HepG2 (cell line): ENCODE data around the gene CDK5RAP2. TPM values are rescaled to one million over a fixed set of nuclear protein-coding genes. Genes with fewer than 3 reads are reported as not detected.

Experiments
- ATAC-seq: fragments of 200-7000 bp; cut with Tn5 transposase; 3 replicates; pipeline ENCODE4 v1.9.1; 2020; ENCODE audit warnings: mild to moderate bottlenecking, moderate library complexity
- BruUV-seq: library from RNA; stranded (reverse); fragments of 400-500 nt; replicated peaks from 2 replicates; lab custom pipeline; 2021; lab: Mats Ljungman, UMichigan
- CTCF ChIA-PET: fragments of 300-600 bp; formaldehyde crosslinking; extraction: SDS; loops from one replicate; lab custom pipeline; 2021; ENCODE audit warnings: low total read pairs, inconsistent platforms, low intra/inter-chr PET ratio; lab: Yijun Ruan, JAX
- POLR2A ChIA-PET: fragments of 350-600 bp; sonication (Branson Sonifier 250); formaldehyde crosslinking; loops from one replicate; lab custom pipeline; 2020; ENCODE audit warnings: antibody characterized with exemption, inconsistent platforms; lab: Yijun Ruan, JAX
- DNase-seq: peaks from one replicate; pipeline ENCODE4 v3.0.0-alpha.2; 2015; ENCODE audit warnings: low spot score
- FAIRE-seq: peaks from 3 replicates; lab custom pipeline; 2011; peaks lifted over from hg19 to GRCh38; lab: Jason Lieb, UNC
- H2AFZ ChIP-seq: one replicate; pipeline ENCODE4 v1.6.1; 2011; ENCODE audit warnings: low read length, inconsistent platforms
- H3K27ac ChIP-seq: fragments of 300-600 bp; 3 replicates; pipeline ENCODE4 v1.8.0; 2011; ENCODE audit warnings: mixed run types, mild to moderate bottlenecking, mixed read lengths, low read length, inconsistent platforms; ENCODE audit not compliant: insufficient read depth; ENCODE audit errors: extremely low read length
- H3K27me3 ChIP-seq, 2 experiments: fragments of 200-600 bp in 1 of 2; 2 replicates in 1 of 2; 3 replicates in 1 of 2; pipeline versions ENCODE4 v1.6.0 to v1.8.0; 2011; ENCODE audit warnings: low read length in 2 of 2, mild to moderate bottlenecking in 2 of 2, moderate library complexity in 2 of 2, inconsistent platforms in 1 of 2; ENCODE audit not compliant: insufficient read depth in 2 of 2, control insufficient read depth in 1 of 2
- H3K36me3 ChIP-seq, 2 experiments: fragments of 200-600 bp in 1 of 2; replicated peaks in 1 of 2; 2 replicates in 1 of 2; 3 replicates in 1 of 2; pipeline versions ENCODE4 v1.5.1 to v1.8.0; 2011; ENCODE audit warnings: low read length in 2 of 2, inconsistent platforms in 1 of 2; ENCODE audit not compliant: insufficient read depth in 2 of 2, control insufficient read depth in 1 of 2
- H3K4me1 ChIP-seq: 2 replicates; pipeline ENCODE4 v1.5.1; 2012; ENCODE audit warnings: low read length, inconsistent platforms; ENCODE audit not compliant: insufficient read depth
- H3K4me2 ChIP-seq: 2 replicates; pipeline ENCODE4 v1.6.0; 2011; ENCODE audit warnings: low read depth, low read length, inconsistent platforms
- H3K4me3 ChIP-seq, 3 experiments: fragments of 200-600 bp in 1 of 3; sonication (generic), shearing (Covaris generic) in 1 of 3; replicated peaks in 1 of 3; 2 replicates each; pipeline ENCODE4 v1.5.1; 2011 to 2016; ENCODE audit warnings: low read length in 3 of 3, inconsistent platforms in 2 of 3, low read depth in 2 of 3, mild to moderate bottlenecking in 2 of 3, control low read depth in 1 of 3, mixed read lengths in 1 of 3; ENCODE audit not compliant: insufficient read depth in 1 of 3
- H3K79me2 ChIP-seq: one replicate; pipeline ENCODE4 v1.6.1; 2011; ENCODE audit warnings: low read length, inconsistent platforms; ENCODE audit not compliant: insufficient read depth
- H3K9ac ChIP-seq: 2 replicates; pipeline ENCODE4 v1.6.0; 2011; ENCODE audit warnings: mild to moderate bottlenecking, low read depth, low read length, inconsistent platforms; ENCODE audit not compliant: insufficient read depth
- H3K9me3 ChIP-seq: 2 replicates; pipeline ENCODE4 v1.5.1; 2012; ENCODE audit warnings: mild to moderate bottlenecking, low read length
- H4K20me1 ChIP-seq: 2 replicates; pipeline ENCODE4 v1.6.0; 2011; ENCODE audit warnings: inconsistent platforms, mild to moderate bottlenecking, low read length, moderate library complexity; ENCODE audit not compliant: insufficient read depth
- HOXA5 ChIP-seq: sonication (generic); formaldehyde crosslinking; IDR thresholded peaks from 2 replicates; pipeline ENCODE4 v1.4.0; 2020; ENCODE audit warnings: missing genetic modification reagents
- HOXD1 ChIP-seq: sonication (generic); formaldehyde crosslinking; IDR thresholded peaks from 2 replicates; pipeline ENCODE4 v1.5.0; 2020; ENCODE audit warnings: missing genetic modification reagents
- KLF16 ChIP-seq, 2 experiments: sonication (generic) in 1 of 2; formaldehyde crosslinking in 1 of 2; IDR thresholded peaks; 2 replicates each; pipeline versions ENCODE4 v1.6.1 to v1.8.0; 2016 to 2023; ENCODE audit warnings: missing genetic modification reagents in 2 of 2, missing compliant biosample characterization in 1 of 2
- RBAK ChIP-seq: sonication (generic); formaldehyde crosslinking; IDR thresholded peaks from 2 replicates; pipeline ENCODE4 v1.5.1; 2020; ENCODE audit warnings: mild to moderate bottlenecking, missing genetic modification reagents
- SCMH1 ChIP-seq: sonication (generic); formaldehyde crosslinking; IDR thresholded peaks from 2 replicates; pipeline ENCODE4 v1.9.0; 2021; ENCODE audit warnings: missing genetic modification reagents, mild to moderate bottlenecking, borderline replicate concordance
- ZBTB7A ChIP-seq: sonication (generic); formaldehyde crosslinking; IDR thresholded peaks from 2 replicates; pipeline ENCODE4 v1.8.0; 2022; ENCODE audit warnings: mild to moderate bottlenecking, missing genetic modification reagents
- ZFAT ChIP-seq: sonication (generic); formaldehyde crosslinking; conservative IDR thresholded peaks from 2 replicates; pipeline ENCODE4 v1.8.1; 2023; ENCODE audit warnings: missing genetic modification reagents, inconsistent platforms
- ZFP36L1 ChIP-seq: sonication (generic); formaldehyde crosslinking; IDR thresholded peaks from 2 replicates; pipeline ENCODE4 v1.8.0; 2022; ENCODE audit warnings: mild to moderate bottlenecking, missing genetic modification reagents, moderate library complexity
- ZNF292 ChIP-seq: sonication (generic); formaldehyde crosslinking; IDR thresholded peaks from 2 replicates; pipeline ENCODE4 v1.8.1; 2022; ENCODE audit warnings: mild to moderate bottlenecking, low read depth, missing genetic modification reagents, borderline replicate concordance
- WGBS: methylation state at CpG from one replicate; pipeline ENCODE4 v1.1.6; 2017; ENCODE audit warnings: low lambda C conversion rate; 5-methylcytosine and 5-hydroxymethylcytosine counted together
- in situ Hi-C: cut with HindIII; loops from 2 replicates; pipeline ENCODE4 v1.10.0; 2017; ENCODE audit warnings: low pct_unique_long_range_greater_than_20kb; ENCODE audit not compliant: extremely low pct_ligation_motif_present
- intact Hi-C: fragments of 100-400 bp; cut with micrococcal nuclease; formaldehyde crosslinking; loops from one replicate; pipeline ENCODE4 v1.10.0; 2022; ENCODE audit not compliant: unreplicated experiment
- polyA plus RNA-seq, 8 experiments: library from polyadenylated mRNA; depleted of rRNA in 3 of 8; stranded (reverse) in 7 of 8; unstranded in 1 of 8; fragments of >200 nt; fragmentation: Illumina TruSeq in 4 of 8; extraction: Trizol in 4 of 8; gene quantifications; 2 replicates each; pipeline versions ENCODE4 v1.2.1 to v1.2.3, GENCODE V29; 2011 to 2016; ENCODE audit warnings: low read depth in 4 of 8, missing spikeins in 1 of 8, mixed read lengths in 1 of 8; ENCODE audit not compliant: insufficient read depth in 1 of 8
- total RNA-seq, 5 experiments: library from RNA; depleted of rRNA; stranded (reverse); fragments of >200 nt; fragmentation: Illumina TruSeq; extraction: Trizol; gene quantifications; 2 replicates each; pipeline ENCODE4 v1.2.3, GENCODE V29; 2016; ENCODE audit warnings: low read depth in 1 of 5
- TF ChIP-seq, protein P1 (sequence below): sonication (generic); formaldehyde crosslinking; IDR thresholded peaks from 2 replicates; pipeline ENCODE4 v1.4.0; 2020; ENCODE audit warnings: missing genetic modification reagents, borderline replicate concordance
- TF ChIP-seq, protein P2 (sequence below), 2 experiments: sonication (generic) in 1 of 2; formaldehyde crosslinking in 1 of 2; IDR thresholded peaks; 2 replicates each; pipeline versions ENCODE4 v1.4.0 to v1.6.1; 2018 to 2020; ENCODE audit warnings: missing genetic modification reagents in 2 of 2, borderline replicate concordance in 1 of 2, low read depth in 1 of 2, mild to moderate bottlenecking in 1 of 2, missing biosample characterization in 1 of 2
- TF ChIP-seq, protein P3 (sequence below): IDR thresholded peaks from 2 replicates; pipeline ENCODE4 v1.6.1; 2016; ENCODE audit warnings: low read depth, missing genetic modification reagents, missing compliant biosample characterization

Gene CDK5RAP2
- total and polyA plus RNA-seq, 2 of the 13 experiments (the other 11 are each of a cell fraction or from before 2014, with no cell fraction given): 31.8 to 42.2 TPM

DNA sequence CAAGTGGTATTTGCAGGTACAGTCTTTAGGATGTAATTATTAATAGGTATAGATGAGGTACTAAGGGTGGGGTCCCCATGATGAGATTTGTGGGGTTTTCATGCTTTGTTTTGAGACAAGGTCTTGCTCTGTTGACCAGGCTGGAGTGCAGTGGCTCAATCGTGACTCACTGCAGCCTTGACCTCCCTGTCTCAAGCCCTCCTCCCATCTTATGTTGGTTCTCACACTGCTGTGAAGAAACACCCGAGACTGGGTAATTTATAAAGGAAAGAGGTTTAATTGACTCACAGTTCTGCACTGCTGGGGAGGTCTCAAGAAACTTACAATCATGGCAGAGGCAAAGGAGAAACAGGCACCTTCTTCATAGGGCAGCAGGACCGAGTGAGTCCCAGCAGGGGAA, 217.5 kb downstream of the CDK5RAP2 start:
- Histone ChIP-seq H2AFZ (no peak overlapping the region), H3K27ac (no peak overlapping the region), H4K20me1 (no peaks in the 10 kb centered on the region), H3K27me3 (no peaks in the 10 kb centered on the region), H3K9ac (no peak overlapping the region), H3K79me2 (no peaks in the 10 kb centered on the region), H3K4me1 (peaks cover 29% of the 10 kb centered on the region), H3K4me2 (no peak overlapping the region), H3K4me3 (no peak overlapping the region), H3K9me3 (no peaks in the 10 kb centered on the region), H3K36me3 (no peaks in the 10 kb centered on the region)
- ATAC-seq (no peak), DNase-seq (no peak), FAIRE-seq (no peak)
- 37% methylated on average over 3 of the region's 3 CpGs for WGBS
- ChIA-PET CTCF (no interaction called here), POLR2A (interaction anchor here (1.1 kb wide), 1 partner anchor 22 kb away, joined by 3 read pairs; no protein-coding TSS in a partner anchor)
- intact Hi-C loops (no loop called here), in situ Hi-C loops (no loop called here)
- BruUV-seq: no TSS peak
- TF ChIP-seq ZBTB7A (CRISPR knock-in tag) (no peak), RBAK (CRISPR knock-in tag) (no peak), ZNF292 (CRISPR knock-in tag) (no peak), HOXD1 (no peak), HOXA5 (CRISPR knock-in tag) (no peak), ZFP36L1 (CRISPR knock-in tag) (no peak), SCMH1 (CRISPR knock-in tag) (no peak), ZFAT (no peak), KLF16 (CRISPR knock-in tag; IDR thresholded peaks at IDR 0.05) (no peak)
- TF ChIP-seq, protein P1, sequence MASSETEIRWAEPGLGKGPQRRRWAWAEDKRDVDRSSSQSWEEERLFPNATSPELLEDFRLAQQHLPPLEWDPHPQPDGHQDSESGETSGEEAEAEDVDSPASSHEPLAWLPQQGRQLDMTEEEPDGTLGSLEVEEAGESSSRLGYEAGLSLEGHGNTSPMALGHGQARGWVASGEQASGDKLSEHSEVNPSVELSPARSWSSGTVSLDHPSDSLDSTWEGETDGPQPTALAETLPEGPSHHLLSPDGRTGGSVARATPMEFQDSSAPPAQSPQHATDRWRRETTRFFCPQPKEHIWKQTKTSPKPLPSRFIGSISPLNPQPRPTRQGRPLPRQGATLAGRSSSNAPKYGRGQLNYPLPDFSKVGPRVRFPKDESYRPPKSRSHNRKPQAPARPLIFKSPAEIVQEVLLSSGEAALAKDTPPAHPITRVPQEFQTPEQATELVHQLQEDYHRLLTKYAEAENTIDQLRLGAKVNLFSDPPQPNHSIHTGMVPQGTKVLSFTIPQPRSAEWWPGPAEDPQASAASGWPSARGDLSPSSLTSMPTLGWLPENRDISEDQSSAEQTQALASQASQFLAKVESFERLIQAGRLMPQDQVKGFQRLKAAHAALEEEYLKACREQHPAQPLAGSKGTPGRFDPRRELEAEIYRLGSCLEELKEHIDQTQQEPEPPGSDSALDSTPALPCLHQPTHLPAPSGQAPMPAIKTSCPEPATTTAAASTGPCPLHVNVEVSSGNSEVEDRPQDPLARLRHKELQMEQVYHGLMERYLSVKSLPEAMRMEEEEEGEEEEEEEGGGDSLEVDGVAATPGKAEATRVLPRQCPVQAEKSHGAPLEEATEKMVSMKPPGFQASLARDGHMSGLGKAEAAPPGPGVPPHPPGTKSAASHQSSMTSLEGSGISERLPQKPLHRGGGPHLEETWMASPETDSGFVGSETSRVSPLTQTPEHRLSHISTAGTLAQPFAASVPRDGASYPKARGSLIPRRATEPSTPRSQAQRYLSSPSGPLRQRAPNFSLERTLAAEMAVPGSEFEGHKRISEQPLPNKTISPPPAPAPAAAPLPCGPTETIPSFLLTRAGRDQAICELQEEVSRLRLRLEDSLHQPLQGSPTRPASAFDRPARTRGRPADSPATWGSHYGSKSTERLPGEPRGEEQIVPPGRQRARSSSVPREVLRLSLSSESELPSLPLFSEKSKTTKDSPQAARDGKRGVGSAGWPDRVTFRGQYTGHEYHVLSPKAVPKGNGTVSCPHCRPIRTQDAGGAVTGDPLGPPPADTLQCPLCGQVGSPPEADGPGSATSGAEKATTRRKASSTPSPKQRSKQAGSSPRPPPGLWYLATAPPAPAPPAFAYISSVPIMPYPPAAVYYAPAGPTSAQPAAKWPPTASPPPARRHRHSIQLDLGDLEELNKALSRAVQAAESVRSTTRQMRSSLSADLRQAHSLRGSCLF: no peak
- TF ChIP-seq, protein P2, sequence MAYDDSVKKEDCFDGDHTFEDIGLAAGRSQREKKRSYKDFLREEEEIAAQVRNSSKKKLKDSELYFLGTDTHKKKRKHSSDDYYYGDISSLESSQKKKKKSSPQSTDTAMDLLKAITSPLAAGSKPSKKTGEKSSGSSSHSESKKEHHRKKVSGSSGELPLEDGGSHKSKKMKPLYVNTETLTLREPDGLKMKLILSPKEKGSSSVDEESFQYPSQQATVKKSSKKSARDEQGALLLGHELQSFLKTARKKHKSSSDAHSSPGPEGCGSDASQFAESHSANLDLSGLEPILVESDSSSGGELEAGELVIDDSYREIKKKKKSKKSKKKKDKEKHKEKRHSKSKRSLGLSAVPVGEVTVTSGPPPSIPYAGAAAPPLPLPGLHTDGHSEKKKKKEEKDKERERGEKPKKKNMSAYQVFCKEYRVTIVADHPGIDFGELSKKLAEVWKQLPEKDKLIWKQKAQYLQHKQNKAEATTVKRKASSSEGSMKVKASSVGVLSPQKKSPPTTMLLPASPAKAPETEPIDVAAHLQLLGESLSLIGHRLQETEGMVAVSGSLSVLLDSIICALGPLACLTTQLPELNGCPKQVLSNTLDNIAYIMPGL (CRISPR knock-in tag; IDR thresholded peaks at IDR 0.05; ENCODE audit: borderline replicate concordance in 1 of 2, low read depth in 1 of 2): no peak
- TF ChIP-seq, protein P3, sequence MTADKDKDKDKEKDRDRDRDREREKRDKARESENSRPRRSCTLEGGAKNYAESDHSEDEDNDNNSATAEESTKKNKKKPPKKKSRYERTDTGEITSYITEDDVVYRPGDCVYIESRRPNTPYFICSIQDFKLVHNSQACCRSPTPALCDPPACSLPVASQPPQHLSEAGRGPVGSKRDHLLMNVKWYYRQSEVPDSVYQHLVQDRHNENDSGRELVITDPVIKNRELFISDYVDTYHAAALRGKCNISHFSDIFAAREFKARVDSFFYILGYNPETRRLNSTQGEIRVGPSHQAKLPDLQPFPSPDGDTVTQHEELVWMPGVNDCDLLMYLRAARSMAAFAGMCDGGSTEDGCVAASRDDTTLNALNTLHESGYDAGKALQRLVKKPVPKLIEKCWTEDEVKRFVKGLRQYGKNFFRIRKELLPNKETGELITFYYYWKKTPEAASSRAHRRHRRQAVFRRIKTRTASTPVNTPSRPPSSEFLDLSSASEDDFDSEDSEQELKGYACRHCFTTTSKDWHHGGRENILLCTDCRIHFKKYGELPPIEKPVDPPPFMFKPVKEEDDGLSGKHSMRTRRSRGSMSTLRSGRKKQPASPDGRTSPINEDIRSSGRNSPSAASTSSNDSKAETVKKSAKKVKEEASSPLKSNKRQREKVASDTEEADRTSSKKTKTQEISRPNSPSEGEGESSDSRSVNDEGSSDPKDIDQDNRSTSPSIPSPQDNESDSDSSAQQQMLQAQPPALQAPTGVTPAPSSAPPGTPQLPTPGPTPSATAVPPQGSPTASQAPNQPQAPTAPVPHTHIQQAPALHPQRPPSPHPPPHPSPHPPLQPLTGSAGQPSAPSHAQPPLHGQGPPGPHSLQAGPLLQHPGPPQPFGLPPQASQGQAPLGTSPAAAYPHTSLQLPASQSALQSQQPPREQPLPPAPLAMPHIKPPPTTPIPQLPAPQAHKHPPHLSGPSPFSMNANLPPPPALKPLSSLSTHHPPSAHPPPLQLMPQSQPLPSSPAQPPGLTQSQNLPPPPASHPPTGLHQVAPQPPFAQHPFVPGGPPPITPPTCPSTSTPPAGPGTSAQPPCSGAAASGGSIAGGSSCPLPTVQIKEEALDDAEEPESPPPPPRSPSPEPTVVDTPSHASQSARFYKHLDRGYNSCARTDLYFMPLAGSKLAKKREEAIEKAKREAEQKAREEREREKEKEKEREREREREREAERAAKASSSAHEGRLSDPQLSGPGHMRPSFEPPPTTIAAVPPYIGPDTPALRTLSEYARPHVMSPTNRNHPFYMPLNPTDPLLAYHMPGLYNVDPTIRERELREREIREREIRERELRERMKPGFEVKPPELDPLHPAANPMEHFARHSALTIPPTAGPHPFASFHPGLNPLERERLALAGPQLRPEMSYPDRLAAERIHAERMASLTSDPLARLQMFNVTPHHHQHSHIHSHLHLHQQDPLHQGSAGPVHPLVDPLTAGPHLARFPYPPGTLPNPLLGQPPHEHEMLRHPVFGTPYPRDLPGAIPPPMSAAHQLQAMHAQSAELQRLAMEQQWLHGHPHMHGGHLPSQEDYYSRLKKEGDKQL (CRISPR knock-in tag): no peak
